Type B pancreatic cell (in vitro differentiated cells): ENCODE results near the gene CCDC81. TPM values are rescaled to one million over a fixed set of nuclear protein-coding genes. Genes with fewer than 3 reads are reported as not detected.
"Not testable (repeated sequence)": the region's sequence is repeated elsewhere in the genome, so short reads cannot be mapped to it uniquely, and the experiment has no call there.

Source experiments
- DNase-seq: peaks from one replicate; pipeline ENCODE4 v3.0.0; 2021; ENCODE audit warnings: mixed read lengths; ENCODE audit not compliant: unreplicated experiment; ENCODE audit errors: extremely low spot score
- H3K27ac Mint-ChIP-seq: 2 replicates; pipeline ENCODE4 v1.8.0; 2021; ENCODE audit warnings: mild to moderate bottlenecking, mixed read lengths
- H3K27me3 Mint-ChIP-seq: 2 replicates; pipeline ENCODE4 v1.8.0; 2021; ENCODE audit warnings: mixed read lengths
- H3K36me3 Mint-ChIP-seq: 2 replicates; pipeline ENCODE4 v1.8.0; 2021; ENCODE audit warnings: mixed read lengths
- H3K4me1 Mint-ChIP-seq: one replicate; pipeline ENCODE4 v1.8.0; 2021; ENCODE audit warnings: mixed read lengths; ENCODE audit not compliant: unreplicated experiment
- H3K4me3 Mint-ChIP-seq: 2 replicates; pipeline ENCODE4 v1.8.0; 2021; ENCODE audit warnings: mild to moderate bottlenecking, mixed read lengths
- H3K9me3 Mint-ChIP-seq: 2 replicates; pipeline ENCODE4 v1.8.0; 2021; ENCODE audit warnings: mixed read lengths
- CTCF ChIP-seq: fragments of 200-600 bp; sonication (generic); conservative IDR thresholded peaks from 2 replicates; pipeline ENCODE4 v1.5.0; 2021; ENCODE audit warnings: antibody characterized with exemption, mild to moderate bottlenecking
- total RNA-seq: library from RNA; stranded (reverse); gene quantifications from 2 replicates; pipeline ENCODE4 v1.2.1, GENCODE V29; 2021; ENCODE audit warnings: low replicate concordance

Gene CCDC81
- total RNA-seq, 1 donor from 2014 or later, result 3.2 TPM

GRCh38 chr11:86418106-86418505 lies 43.4 kb downstream of the CCDC81 start:
- Mint-ChIP-seq H3K4me1 (no peaks in the 10 kb centered on the region), H3K9me3 (no peaks in the 10 kb centered on the region)

DNA sequence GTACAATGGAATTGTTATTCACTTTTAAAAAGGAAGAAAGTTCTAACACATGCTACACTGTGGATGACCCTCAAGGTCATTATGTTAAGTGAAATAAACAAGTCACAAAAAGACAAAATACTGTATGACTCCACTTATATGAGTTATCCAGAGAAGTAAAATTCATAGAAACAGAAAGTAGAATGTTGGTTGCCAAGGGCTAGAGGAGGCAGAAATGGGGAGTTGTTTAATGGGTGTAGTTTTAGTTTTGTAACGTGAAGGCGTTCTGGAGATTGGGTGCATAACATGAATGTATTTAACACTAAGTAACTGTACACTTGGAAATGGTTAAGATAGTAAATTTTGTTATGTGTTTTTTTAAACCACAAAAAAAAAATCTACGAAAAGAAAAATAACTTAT lies 43.8 kb downstream of the CCDC81 start:
- H3K4me1 Mint-ChIP-seq, result no peaks in the 10 kb centered on the region
- H3K4me3 Mint-ChIP-seq, result no peak overlapping the region
- no peak for TF ChIP-seq CTCF
- H3K9me3 Mint-ChIP-seq, result no peaks in the 10 kb centered on the region
- H3K36me3 Mint-ChIP-seq, result no peaks in the 10 kb centered on the region
- no peaks in the 10 kb centered on the region for H3K27me3 Mint-ChIP-seq
- no peak overlapping the region for H3K27ac Mint-ChIP-seq
- no peak for DNase-seq

More at GRCh38 chr11:86418106-86418505, 43.4 kb downstream of the CCDC81 start:
- Mint-ChIP-seq H3K4me3 (no peak overlapping the region), H3K27ac (no peak overlapping the region), H3K36me3 (no peaks in the 10 kb centered on the region), H3K27me3 (no peaks in the 10 kb centered on the region)
- TF ChIP-seq CTCF, result no peak
- DNase-seq, result no peak

GRCh38 chr11:86418917-86419316 lies 44.2 kb downstream of the CCDC81 start:
- no peaks in the 10 kb centered on the region for H3K4me1 Mint-ChIP-seq
- no peaks in the 10 kb centered on the region for H3K36me3 Mint-ChIP-seq
- H3K27ac Mint-ChIP-seq, result no peak overlapping the region
- TF ChIP-seq CTCF, result peak; percentile 50
- no peak overlapping the region for H3K4me3 Mint-ChIP-seq
- no peaks in the 10 kb centered on the region for H3K27me3 Mint-ChIP-seq
- no peaks in the 10 kb centered on the region for H3K9me3 Mint-ChIP-seq
- no peak for DNase-seq

DNA sequence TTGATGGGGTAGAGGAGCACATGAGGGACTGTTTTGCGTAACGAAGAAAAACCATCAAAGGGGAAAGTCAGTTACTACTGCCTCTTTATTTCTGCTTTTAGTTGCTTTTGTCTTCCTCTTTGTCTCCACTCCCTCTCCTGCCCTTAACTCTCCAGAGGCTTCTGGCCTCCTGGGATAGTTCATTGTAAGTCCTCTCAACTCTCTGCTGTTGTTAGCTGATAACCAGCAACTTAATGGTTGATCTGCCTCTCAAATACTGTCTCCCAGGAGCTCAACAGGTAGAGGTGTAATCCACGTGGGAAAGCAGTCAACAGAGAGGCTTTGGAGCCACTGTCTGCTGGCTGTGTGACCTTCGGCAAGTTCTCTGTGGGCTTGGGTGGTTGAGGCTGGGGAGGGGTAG lies 47.3 kb downstream of the CCDC81 start:
- Mint-ChIP-seq H3K9me3 (no peaks in the 10 kb centered on the region), H3K27ac (no peak overlapping the region), H3K36me3 (no peaks in the 10 kb centered on the region), H3K27me3 (no peaks in the 10 kb centered on the region), H3K4me3 (no peak overlapping the region), H3K4me1 (no peaks in the 10 kb centered on the region)
- no peak for DNase-seq
- TF ChIP-seq CTCF, result no peak

DNA sequence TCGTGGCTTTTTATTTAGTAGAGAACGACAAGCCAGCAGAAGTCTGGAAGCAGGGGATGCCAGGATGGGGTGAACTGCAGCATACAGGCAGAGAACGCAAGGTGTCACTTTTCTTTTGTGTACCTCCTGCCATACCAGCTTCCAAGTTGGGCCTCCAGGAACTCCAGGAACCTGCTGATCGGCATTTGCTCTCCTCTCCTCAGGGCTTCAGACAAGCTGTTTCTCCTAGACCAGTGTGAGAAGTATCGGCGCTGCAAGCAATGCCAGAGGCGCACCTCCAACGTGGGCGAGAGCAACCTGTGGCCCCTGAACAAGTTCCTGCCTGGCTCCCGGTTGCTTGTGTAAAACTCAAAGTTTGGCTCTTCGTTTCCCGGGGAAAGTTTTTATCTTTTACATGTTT lies 47.7 kb downstream of the CCDC81 start:
- Mint-ChIP-seq H3K27me3 (no peaks in the 10 kb centered on the region), H3K4me3 (no peak overlapping the region), H3K4me1 (no peaks in the 10 kb centered on the region), H3K9me3 (no peaks in the 10 kb centered on the region), H3K27ac (no peak overlapping the region), H3K36me3 (no peaks in the 10 kb centered on the region)
- no peak for DNase-seq
- no peak for TF ChIP-seq CTCF

GRCh38 chr11:86423488-86423887 lies 48.8 kb downstream of the CCDC81 start:
- DNase-seq, H3K4me3 Mint-ChIP-seq, H3K27me3 Mint-ChIP-seq, H3K36me3 Mint-ChIP-seq, H3K27ac Mint-ChIP-seq, H3K4me1 Mint-ChIP-seq, H3K9me3 Mint-ChIP-seq: not testable (repeated sequence)
